ENCODE measurements around the gene GLB1L. TPM values are rescaled to one million over a fixed set of nuclear protein-coding genes. Genes with fewer than 3 reads are reported as not detected.

Gene GLB1L
- total and polyA plus RNA-seq, 2 of the 8 experiments (the other 6 are each of a cell fraction or from before 2014, with no cell fraction given), result 3.7 to 4.0 TPM

DNA sequence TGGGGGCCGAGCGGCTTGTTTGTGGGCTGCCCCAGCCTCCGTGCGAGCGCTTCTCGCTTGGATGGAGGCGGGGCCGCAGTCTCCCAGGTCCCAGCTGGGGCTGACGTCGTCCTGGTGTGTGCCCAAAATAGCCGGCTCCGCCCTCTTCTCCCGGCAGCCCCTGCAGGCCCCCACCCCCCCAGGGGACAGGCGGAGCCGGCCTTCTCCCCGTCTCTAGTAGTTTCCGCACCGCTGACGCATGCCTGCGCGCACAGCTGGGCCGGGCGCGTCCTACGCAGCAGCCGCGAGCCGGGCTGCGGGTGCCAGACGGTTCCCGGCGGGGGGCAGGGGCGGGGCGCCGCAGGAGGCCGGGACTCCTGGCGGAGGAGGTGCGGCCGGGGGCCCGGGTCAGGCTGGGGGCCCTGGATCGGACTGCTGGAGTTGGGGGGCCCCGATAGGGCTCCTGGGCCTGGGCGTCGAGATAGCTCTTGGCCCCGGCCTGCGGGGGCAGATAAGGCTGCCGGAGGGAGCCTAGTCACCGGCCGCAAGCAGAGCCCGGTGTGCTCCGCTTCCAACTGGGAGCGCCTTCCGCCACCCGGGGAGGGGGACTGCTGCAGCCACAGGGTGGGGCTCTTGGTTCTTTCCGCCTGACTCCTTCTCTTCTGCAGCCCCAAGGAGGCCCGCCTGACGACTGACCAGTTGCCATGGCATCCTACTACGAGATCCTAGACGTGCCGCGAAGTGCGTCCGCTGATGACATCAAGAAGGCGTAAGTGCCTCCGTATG lies 34.1 kb upstream of the GLB1L start, which contains the start of gene DNAJB2 (continued):
- no peak for TF ChIP-seq KDM1A (IDR thresholded peaks at IDR 0.05; ENCODE audit: borderline replicate concordance, low read length)
- TF ChIP-seq, protein P1, sequence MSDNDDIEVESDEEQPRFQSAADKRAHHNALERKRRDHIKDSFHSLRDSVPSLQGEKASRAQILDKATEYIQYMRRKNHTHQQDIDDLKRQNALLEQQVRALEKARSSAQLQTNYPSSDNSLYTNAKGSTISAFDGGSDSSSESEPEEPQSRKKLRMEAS (IDR thresholded peaks at IDR 0.05), result peak; percentile 73
